NB4 (cell line): ENCODE measurements around the gene LGALS12.

Experiments used
- CTCF ChIP-seq: IDR thresholded peaks from one replicate; pipeline ENCODE4 v1.5.1; 2012; ENCODE audit warnings: low read depth, low read length
- POLR2A ChIP-seq: IDR thresholded peaks from 2 replicates; pipeline ENCODE4 v1.6.1; 2011; ENCODE audit warnings: mild to moderate bottlenecking; ENCODE audit not compliant: insufficient read length; ENCODE audit errors: extremely low read depth
- TF ChIP-seq, protein P1 (sequence below): IDR thresholded peaks from 2 replicates; pipeline ENCODE4 v1.6.1; 2011; ENCODE audit warnings: low read depth, low read length

GRCh38 chr11:63547061-63547460 lies 41.2 kb downstream of the LGALS12 start:
- TF ChIP-seq POLR2A (no peak), CTCF (no peak)
- TF ChIP-seq, protein P1, sequence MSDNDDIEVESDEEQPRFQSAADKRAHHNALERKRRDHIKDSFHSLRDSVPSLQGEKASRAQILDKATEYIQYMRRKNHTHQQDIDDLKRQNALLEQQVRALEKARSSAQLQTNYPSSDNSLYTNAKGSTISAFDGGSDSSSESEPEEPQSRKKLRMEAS: no peak
